Measurements from ENCODE around the gene MTO1.
"Not testable (repeated sequence)": the region's sequence is repeated elsewhere in the genome, so short reads cannot be mapped to it uniquely, and the experiment has no call there.

The MTO1 gene

DNA sequence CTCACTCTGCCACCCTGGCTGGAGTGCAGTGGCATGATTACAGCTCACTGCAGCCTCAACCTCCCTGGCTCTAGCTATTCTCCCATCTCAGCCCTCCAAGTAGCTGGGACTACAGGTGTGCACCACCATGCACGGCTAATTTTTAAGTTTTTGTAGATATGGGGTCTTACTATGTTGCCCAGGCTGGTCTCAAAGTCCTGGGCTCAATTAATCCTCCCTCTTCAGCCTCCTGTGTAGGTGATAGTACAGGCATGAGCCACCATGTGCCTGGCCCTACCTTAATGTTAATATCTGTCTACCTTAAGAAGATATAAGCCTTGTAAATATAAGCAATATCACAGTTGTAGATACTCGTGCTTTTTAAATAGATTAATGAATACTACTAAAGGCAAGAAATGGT lies 42.6 kb downstream of the MTO1 start:
- no peak for DNase-seq (ENCODE audit: low read depth in 2 of 2)

DNA sequence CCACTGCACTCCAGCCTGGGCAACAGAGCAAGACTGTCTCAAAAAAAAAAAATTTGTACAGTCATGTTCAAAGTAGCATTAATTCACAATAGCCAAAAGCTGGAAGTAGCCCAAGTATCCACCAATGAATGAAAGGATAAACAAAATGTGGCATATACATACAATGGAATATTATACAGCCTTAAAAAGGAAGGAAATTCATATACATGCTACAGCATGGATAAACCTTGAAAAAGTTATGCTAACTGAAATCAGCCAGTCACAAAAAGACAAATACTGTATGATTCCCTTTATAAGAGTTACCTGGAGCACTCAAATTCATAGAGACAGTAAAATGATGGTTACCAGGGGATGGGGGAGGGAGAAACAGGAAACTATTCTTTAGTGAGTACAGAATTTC lies 43.6 kb downstream of the MTO1 start:
- no peak for DNase-seq (ENCODE audit: low read depth in 2 of 2)

DNA sequence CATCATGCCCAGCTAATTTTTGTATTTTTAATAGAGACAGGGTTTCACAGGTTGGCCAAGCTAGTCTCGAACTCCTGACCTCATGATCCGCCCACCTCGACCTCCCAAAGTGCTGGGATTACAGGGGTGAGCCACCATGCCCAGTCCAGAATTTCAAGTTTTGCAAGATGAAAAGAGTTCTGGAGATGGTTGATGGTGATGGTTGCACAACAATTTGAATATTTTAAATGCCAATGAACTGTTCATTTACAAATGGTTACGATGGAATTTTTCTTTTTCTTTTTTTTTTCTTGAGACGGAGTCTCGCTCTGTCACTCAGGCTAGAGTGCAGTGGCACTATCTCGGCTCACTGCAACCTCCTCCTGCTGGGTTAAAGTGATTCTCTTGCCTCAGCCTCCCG lies 44.2 kb downstream of the MTO1 start:
- DNase-seq (ENCODE audit: low read depth in 2 of 2) = not testable (repeated sequence)

DNA sequence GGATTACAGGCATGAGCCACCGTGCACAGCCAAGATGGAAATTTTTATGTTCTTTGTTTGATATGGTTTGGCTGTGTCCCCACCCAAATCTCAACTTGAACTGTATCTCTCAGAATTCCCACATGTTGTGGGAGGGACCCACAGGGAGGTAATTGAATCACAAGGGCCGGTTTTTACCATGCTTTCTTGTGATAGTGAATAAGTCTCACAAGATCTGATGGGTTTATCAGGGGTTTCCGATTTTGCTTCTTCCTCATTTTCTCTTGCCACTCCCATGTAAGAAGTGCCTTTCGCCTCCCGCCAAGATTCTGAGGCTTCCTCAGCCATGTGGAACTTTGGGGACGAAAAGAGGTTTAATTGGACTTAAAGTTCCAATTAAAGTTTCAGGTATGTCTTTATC lies 44.7 kb downstream of the MTO1 start:
- no peak for DNase-seq (ENCODE audit: low read depth in 2 of 2)

DNA sequence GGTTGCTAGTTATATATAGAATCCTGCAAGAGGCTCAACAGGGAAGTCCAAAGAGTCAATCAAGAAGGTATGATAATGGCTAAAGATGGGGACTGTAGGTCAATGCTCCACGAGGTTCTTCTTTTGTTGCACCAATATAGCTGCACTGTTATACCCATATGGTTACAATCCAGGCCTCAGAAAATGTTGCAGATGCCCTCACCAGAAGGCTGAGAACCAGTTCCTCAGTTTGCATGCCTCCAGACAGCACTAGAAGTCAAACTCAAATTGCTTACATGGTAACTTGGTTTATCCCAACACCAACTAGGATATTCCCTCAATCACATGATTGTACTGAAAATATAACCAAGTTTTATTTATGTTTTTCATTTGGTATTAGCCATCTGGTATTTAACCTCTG lies 47.2 kb downstream of the MTO1 start:
- DNase-seq (ENCODE audit: low read depth in 2 of 2) = no peak

DNA sequence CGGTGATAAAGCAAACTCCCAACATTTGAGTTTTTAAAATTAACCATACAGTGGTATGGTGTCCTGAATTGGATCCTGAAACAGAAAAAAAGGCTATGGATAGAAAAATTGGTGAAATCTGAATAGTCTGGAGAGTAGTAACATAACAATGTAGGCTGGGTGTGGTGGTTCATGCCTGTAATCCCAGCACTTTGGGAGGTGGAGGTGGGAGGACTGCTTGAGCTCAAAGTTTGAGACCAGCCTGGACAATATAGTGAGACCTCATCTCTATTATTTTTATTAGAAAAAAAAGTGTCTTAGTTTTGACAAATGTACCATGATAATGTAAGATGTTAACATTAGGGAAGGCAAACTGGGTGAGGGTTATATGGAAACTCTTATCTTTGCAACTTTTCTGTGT lies 48.3 kb downstream of the MTO1 start:
- DNase-seq (ENCODE audit: low read depth in 2 of 2) = no peak

DNA sequence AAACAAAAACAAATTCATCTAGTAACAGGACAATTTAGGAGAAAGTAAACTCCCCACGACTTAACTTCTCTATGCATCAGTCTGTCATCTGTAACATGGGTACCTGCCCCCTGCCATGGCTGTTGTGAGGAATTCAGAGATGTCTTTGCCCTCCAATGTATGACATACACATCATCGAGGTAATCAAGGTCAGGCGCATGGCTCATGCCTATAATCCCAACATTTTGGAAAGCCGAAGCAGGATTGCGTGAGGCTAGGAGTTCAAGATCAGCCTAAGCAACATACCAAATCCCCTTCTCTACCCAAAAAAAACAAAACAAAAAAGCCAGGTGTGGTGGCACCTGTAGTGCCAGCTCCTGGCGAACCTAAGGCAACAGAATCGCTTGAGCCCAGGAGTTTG lies 50.3 kb downstream of the MTO1 start:
- no peak for DNase-seq (ENCODE audit: low read depth in 2 of 2)

DNA sequence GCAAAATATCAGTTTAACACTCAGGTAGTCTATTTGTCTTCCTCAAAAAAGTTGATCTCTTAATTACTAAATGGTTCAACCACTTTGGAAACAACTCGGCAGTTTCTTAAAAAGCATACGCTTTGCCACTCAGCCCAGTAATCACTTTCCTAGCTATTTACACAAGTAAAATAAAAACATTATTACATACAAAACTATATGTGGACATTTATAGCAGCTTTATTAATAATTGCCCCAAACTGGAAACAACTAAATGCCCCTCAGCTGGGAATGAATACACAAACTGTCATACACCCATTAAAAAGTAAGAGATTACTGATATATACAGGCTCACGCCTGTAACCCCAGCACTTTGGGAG lies 51.9 kb downstream of the MTO1 start:
- no peak for DNase-seq (ENCODE audit: low read depth in 2 of 2)

DNA sequence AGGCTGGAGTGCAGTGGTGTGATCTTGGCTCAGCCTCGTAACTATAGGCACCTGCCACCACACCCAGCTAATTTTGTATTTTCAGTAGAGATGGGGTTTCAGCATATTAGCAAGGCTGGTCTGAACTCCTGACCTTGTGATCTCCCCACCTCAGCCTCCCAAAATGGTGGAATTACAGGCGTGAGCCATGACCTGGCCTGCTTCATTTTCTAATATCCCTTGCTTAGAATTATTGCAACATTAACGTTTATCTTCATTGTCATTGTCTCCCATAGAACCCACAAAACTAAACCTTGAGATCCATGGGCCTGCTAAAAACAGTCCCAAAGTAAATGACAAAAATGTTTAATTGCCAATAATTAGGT lies 53.2 kb downstream of the MTO1 start:
- DNase-seq (ENCODE audit: low read depth in 2 of 2) = no peak

DNA sequence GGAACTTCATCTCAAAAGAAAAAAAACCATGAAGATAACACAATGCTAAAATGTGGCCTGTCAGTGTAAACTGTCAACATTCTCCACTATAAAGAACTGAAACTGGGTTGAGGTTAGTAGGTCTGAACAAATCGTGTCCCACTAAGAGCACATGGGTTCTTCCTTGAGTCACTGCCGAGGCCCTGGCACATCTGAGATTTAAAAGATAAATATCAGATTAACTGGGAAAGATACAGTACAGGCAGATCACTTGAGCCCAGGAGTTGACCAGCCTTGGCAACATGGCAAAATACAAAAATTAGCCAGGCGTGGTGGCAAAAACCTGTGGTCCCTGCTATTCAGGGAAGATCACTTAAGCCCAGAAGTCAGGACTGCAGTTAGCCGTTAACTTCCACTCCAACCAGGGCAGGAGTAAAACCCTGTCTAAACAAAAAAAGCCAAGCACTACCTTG lies 53.7 kb downstream of the MTO1 start:
- no peak for DNase-seq (ENCODE audit: low read depth in 2 of 2)

DNA sequence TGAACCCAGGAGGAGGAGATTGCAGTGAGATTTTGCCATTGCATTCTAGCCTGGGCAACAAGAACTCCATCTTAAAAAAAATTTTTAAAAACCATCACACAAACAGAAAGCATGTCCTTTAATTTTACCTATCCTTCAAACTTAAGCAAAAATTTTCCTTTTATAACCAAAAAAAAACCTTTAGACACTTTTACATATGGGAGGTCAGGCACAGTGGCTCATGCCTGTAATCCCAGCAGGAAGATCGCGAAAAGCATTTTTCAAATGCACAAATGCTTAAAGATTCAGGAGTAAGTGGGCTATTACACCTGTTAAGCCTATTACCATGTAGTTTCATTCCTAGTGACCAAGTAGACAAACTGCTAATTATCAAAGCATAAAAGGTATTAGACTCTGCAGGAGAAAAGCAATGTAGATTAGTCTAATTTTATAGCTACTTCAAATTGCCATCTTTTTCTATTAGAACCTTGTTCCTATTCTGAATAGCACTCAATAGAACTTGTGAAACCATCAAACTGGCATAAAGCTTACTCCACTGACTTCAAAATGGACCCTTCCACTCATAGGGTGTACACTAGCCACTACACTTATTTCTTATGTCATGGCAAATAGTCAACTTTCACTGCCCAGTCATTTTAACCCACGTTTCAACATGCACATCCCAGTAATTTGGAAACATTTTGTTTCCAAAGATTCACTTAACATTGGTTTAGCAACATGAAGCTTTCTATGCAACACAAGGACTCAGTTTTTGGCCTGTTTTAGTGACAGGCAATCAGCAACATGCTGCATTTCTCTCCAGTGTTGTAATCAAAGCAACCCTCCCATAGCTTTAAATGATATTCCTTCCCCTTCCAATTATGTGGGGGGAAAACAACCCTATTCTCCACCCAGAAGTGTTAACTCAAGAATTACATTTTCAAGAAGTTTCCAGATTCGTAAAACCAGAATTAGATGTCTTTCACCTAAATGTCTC lies 55.3 kb downstream of the MTO1 start:
- no peak for DNase-seq (ENCODE audit: low read depth in 2 of 2)

DNA sequence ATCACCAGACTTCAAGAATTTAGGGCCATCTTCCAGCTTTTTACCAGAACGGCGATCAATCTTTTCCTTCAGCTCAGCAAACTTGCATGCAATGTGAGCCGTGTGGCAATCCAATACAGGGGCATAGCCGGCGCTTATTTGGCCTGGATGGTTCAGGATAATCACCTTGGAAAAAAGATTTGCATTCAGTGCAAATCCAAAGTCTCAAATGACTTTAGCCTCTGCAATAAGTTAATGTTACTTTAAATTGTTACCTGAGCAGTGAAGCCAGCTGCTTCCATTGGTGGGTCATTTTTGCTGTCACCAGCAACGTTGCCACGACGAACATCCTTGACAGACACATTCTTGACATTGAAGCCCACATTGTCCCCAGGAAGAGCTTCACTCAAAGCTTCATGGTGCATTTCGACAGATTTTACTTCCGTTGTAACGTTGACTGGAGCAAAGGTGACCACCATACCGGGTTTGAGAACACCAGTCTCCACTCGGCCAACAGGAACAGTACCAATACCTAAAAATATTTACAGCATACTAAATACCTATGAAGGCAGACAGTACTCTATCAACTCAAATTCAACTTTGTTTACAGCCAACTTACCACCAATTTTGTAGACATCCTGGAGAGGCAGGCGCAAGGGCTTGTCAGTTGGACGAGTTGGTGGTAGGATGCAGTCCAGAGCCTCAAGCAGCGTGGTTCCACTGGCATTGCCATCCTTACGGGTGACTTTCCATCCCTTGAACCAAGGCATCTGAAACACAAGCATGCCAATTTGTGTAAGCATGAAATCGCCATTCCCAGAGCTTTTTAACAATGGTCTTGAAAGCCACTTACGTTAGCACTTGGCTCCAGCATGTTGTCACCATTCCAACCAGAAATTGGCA lies 56.8 kb downstream of the MTO1 start:
- not testable (repeated sequence) for DNase-seq (ENCODE audit: low read depth in 2 of 2)

DNA sequence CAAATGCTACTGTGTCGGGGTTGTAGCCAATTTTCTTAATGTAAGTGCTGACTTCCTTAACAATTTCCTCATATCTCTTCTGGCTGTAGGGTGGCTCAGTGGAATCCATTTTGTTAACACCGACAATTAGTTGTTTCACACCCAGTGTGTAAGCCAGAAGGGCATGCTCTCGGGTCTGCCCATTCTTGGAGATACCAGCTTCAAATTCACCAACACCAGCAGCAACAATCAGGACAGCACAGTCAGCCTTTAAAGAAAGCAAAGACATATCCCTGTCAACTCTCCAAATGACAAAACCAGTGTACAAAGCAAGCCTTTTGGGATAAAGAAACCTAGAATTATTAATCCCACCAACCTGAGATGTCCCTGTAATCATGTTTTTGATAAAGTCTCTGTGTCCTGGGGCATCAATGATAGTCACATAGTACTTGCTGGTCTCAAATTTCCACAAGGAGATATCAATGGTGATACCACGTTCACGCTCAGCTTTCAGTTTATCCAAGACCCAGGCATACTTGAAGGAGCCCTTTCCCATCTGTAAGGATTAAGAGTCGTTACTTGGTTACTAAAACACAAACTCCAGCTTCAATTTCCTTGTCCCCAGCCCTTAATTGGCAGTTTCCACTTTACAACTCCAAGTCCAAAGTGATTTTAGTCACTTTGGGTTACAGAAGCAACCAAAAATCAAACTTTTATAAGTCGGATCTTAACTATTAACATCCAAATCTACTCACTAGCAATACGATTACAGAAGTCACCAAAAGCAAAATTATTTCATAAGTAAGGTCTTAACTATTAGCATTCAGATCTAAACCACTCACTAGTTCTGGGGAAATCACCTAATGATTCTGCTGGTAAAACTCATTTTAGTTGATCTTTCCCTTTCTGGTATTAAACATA lies 57.7 kb downstream of the MTO1 start:
- DNase-seq (ENCODE audit: low read depth in 2 of 2) = not testable (repeated sequence)

DNA sequence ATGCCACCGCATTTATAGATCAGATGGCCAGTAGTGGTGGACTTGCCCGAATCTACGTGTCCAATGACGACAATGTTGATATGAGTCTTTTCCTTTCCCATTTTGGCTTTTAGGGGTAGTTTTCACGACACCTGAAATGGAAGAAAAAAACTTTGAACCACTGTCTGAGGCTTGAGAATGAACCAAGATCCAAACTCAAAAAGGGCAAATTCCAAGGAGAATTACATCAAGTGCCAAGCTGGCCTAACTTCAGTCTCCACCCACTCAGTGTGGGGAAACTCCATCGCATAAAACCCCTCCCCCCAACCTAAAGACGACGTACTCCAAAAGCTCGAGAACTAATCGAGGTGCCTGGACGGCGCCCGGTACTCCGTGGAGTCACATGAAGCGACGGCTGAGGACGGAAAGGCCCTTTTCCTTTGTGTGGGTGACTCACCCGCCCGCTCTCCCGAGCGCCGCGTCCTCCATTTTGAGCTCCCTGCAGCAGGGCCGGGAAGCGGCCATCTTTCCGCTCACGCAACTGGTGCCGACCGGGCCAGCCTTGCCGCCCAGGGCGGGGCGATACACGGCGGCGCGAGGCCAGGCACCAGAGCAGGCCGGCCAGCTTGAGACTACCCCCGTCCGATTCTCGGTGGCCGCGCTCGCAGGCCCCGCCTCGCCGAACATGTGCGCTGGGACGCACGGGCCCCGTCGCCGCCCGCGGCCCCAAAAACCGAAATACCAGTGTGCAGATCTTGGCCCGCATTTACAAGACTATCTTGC lies 58.6 kb downstream of the MTO1 start:
- DNase-seq (ENCODE audit: low read depth in 2 of 2) = peak; percentile 69 to 71

DNA sequence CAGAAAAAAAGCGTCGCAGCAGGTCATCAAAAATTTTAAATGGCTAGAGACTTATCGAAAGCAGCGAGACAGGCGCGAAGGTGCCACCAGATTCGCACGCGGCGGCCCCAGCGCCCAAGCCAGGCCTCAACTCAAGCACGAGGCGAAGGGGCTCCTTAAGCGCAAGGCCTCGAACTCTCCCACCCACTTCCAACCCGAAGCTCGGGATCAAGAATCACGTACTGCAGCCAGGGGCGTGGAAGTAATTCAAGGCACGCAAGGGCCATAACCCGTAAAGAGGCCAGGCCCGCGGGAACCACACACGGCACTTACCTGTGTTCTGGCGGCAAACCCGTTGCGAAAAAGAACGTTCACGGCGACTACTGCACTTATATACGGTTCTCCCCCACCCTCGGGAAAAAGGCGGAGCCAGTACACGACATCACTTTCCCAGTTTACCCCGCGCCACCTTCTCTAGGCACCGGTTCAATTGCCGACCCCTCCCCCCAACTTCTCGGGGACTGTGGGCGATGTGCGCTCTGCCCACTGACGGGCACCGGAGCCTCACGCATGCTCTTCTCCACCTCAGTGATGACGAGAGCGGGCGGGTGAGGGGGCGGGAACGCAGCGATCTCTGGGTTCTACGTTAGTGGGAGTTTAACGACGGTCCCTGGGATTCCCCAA lies 59.3 kb downstream of the MTO1 start, which contains the start of gene EEF1A1:
EEF1A1 (minus strand) TSS at position 345 of the 663 bp plus-strand sequence. CDS start 1,006 bp downstream, outside the sequence.
- peak; percentile 99 to 100 for DNase-seq (ENCODE audit: low read depth in 2 of 2)

DNA sequence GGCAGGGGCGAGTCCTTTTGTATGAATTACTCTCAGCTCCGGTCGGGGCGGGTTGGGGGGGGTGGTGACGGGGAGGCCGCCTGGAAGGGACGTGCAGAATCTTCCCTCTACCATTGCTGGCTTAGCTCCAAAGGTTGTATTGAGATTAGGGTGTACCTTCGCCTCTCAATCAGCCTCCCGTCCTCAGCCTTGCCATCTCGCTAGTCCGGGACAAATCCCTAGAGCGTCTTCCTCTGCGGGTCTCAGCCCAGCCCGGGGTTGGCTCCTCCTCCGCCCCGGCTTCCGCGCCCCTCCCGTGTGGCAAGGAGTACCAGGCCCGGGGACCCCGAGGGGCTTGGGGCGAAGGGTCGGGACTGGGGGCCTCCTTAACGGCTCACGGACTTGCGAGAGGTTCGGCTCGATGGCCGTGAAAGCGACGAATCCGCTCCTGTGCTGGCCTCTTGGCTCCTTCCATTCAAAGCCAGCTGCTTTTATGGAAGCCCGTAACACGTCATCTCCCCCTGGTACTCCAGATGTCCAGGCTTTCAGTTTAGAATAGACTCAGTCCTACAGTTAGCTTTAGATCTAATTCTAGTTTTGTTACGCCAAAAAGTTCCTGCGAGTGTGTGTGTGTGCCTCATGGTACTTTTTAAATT lies 59.9 kb downstream of the MTO1 start:
- peak; percentile 56 to 61 for DNase-seq (ENCODE audit: low read depth in 2 of 2)

DNA sequence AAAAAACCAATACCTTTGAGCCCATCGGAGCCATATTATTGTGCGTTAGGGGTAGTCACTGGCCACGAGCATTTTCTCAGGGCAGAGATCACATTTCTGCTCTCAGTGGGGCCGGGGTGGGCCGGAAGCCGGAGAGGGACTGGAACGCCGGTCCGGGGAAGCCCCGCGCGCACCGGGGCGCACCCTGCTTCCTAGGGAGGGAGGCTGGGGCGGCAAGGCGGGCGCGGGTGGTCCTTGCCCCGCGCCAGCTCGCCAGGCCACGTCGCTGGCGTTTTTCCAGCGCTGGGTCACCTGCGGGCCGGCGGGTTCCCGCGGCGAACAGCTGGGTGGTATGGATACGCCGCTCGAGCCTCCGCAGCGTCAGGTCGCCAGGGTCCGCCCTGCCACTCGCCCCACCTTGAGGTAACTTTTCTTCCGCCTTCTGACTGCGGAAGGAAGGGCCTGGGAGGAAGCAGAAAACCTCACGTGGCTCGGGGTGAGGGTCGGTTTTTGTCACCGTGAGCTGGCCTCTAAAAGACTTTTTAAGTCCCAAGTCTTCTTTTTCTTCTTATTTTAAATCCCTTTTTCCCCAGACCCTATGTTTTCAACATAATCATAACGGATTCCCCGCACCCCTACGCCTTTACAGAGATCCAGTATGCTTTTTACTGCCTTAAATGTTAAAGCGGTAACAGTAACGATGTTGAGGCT lies 62.0 kb downstream of the MTO1 start:
- peak; percentile 64 for DNase-seq (ENCODE audit: low read depth in 2 of 2)

DNA sequence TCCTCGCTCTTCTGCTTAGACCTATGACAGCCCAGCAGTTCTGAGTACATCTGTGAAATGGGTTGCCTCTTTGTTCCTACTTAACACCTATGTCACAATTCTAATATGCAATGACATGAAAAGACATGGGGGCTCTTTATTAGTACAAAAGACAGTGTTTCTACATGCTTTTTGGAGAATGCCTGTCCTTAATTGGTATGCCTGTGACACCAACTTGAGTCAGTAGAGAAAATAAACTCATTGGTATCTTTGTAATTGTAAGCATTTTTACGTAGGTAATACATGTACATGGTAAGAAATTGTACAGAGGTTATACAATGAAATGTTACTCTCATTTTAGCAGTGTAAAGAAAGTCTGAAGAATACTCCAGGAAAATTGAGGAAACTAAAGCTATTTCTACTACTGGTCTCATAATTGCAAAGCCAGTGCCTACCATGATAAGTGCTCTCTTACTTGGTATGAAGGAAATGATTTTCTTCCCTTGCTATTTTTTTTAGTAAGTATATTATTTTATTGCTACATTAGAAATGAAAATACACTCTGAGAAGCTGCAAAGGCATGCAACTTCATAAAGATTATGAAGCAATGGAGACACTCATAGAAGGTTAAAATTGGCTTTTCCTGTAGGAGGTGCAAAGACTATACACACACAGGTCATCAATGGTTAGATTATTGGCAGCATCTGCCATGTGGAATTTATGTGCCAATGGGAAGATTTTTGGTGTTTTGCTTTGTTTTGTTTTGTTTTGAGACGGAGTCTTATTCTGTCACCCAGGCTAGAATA lies 64.2 kb downstream of the MTO1 start:
- DNase-seq (ENCODE audit: low read depth in 2 of 2) = no peak

Data from activated CD4-positive, alpha-beta T cell treated with anti-CD3 and anti-CD28 coated beads for 24 hours (primary cell).